Stimulated activated CD4-positive, alpha-beta T cell treated with anti-CD3 and anti-CD28 coated beads, Interleukin-15, amount 100 ng/mL, for 48 hours (primary cell): ENCODE results near the gene TSC22D2.

Experiments
- DNase-seq, 2 donors: peaks; one replicate each; pipeline ENCODE4 v3.0.0-alpha.2; 2020; ENCODE audit warnings: low read depth in 2 of 2

The TSC22D2 gene

GRCh38 chr3:150408221-150409124, at the start of gene TSC22D2:
TSS of gene TSC22D2 (plus strand) at chr3:150408298. CDS start at chr3:150409351, 1,053 bp downstream.
- DNase-seq = peak; percentile 87 to 94

GRCh38 chr3:150359381-150359780, 48.7 kb upstream of the TSC22D2 start:
- DNase-seq = no peak

- no peak for DNase-seq
These were observed 47.1 kb upstream of the TSC22D2 start for GRCh38 chr3:150360966-150361365.

GRCh38 chr3:150362515-150363302, 45.4 kb upstream of the TSC22D2 start:
- DNase-seq = no peak

GRCh38 chr3:150363420-150363819, 44.7 kb upstream of the TSC22D2 start:
- no peak for DNase-seq

- DNase-seq = no peak
These were observed 42.9 kb upstream of the TSC22D2 start for GRCh38 chr3:150365132-150365604.

- no peak for DNase-seq
These were observed 40.3 kb upstream of the TSC22D2 start for GRCh38 chr3:150367757-150368156.

GRCh38 chr3:150370122-150370602, 37.9 kb upstream of the TSC22D2 start:
- DNase-seq = no peak

- DNase-seq = no peak
These were observed 37.1 kb upstream of the TSC22D2 start for GRCh38 chr3:150370999-150371398.

GRCh38 chr3:150371741-150372254, 36.3 kb upstream of the TSC22D2 start:
- DNase-seq = no peak

- no peak for DNase-seq
These were observed 35.8 kb upstream of the TSC22D2 start for GRCh38 chr3:150372320-150372719.

GRCh38 chr3:150372722-150373121, 35.4 kb upstream of the TSC22D2 start:
- DNase-seq = no peak

- DNase-seq = no peak
These were observed 34.7 kb upstream of the TSC22D2 start for GRCh38 chr3:150373234-150373875.

GRCh38 chr3:150374975-150375374, 33.1 kb upstream of the TSC22D2 start:
- no peak for DNase-seq

- no peak for DNase-seq
These were observed 31.9 kb upstream of the TSC22D2 start for GRCh38 chr3:150376001-150376848.

- DNase-seq = no peak
These were observed 30.3 kb upstream of the TSC22D2 start for GRCh38 chr3:150377601-150378300.

- DNase-seq = no peak
These were observed 29.8 kb upstream of the TSC22D2 start for GRCh38 chr3:150378301-150378748.

- no peak for DNase-seq
These were observed 28.6 kb upstream of the TSC22D2 start for GRCh38 chr3:150379469-150379868.

GRCh38 chr3:150384296-150385212, 23.5 kb upstream of the TSC22D2 start:
- peak in 1 of 2 donors; percentile 24 for DNase-seq
